GM23248 (cell line): ENCODE results near the gene MB21D2. TPM values are rescaled to one million over a fixed set of nuclear protein-coding genes. Genes with fewer than 3 reads are reported as not detected.

ENCODE experiments used
- DNase-seq: peaks from one replicate; pipeline ENCODE4 v3.0.0-alpha.2; 2015
- H2AFZ ChIP-seq: fragments of 200-600 bp; sonication (generic); 2 replicates; pipeline ENCODE4 v1.6.1; 2016; ENCODE audit warnings: antibody characterized with exemption
- H3F3A ChIP-seq: fragments of 200-600 bp; sonication (generic); 2 replicates; pipeline ENCODE4 v1.6.1; 2016; ENCODE audit warnings: mild to moderate bottlenecking, antibody characterized with exemption, mixed run types; ENCODE audit not compliant: insufficient read depth
- H3K27ac ChIP-seq: fragments of 200-600 bp; sonication (generic); 2 replicates; pipeline ENCODE4 v1.5.1; 2016; ENCODE audit warnings: mild to moderate bottlenecking
- H3K27me3 ChIP-seq: fragments of 200-600 bp; sonication (generic); replicated peaks from 2 replicates; pipeline ENCODE4 v1.6.1; 2016; ENCODE audit warnings: mild to moderate bottlenecking; ENCODE audit not compliant: insufficient read depth
- H3K36me3 ChIP-seq: fragments of 200-600 bp; sonication (generic); 2 replicates; pipeline ENCODE4 v1.6.1; 2016; ENCODE audit warnings: low read depth, mild to moderate bottlenecking
- H3K4me1 ChIP-seq: fragments of 200-600 bp; sonication (generic); 2 replicates; pipeline ENCODE4 v1.6.1; 2016; ENCODE audit warnings: mild to moderate bottlenecking; ENCODE audit not compliant: insufficient read depth
- H3K4me2 ChIP-seq: fragments of 200-600 bp; sonication (generic); one replicate; pipeline ENCODE4 v1.6.1; 2016; ENCODE audit warnings: mild to moderate bottlenecking; ENCODE audit not compliant: unreplicated experiment
- H3K4me3 ChIP-seq: fragments of 200-600 bp; sonication (generic); 2 replicates; pipeline ENCODE4 v1.5.1; 2016; ENCODE audit warnings: mild to moderate bottlenecking
- H3K79me2 ChIP-seq: fragments of 200-600 bp; sonication (generic); 2 replicates; pipeline ENCODE4 v1.6.1; 2016; ENCODE audit warnings: mild to moderate bottlenecking; ENCODE audit not compliant: insufficient read depth
- H3K9ac ChIP-seq: fragments of 200-600 bp; sonication (generic); 2 replicates; pipeline ENCODE4 v1.6.1; 2016; ENCODE audit warnings: mild to moderate bottlenecking
- H3K9me2 ChIP-seq: fragments of 200-600 bp; sonication (generic); 2 replicates; pipeline ENCODE4 v1.6.1; 2016; ENCODE audit warnings: mixed run types, mild to moderate bottlenecking, moderate library complexity; ENCODE audit not compliant: insufficient read depth
- H3K9me3 ChIP-seq: fragments of 200-600 bp; sonication (generic); one replicate; pipeline ENCODE4 v1.6.1; 2017; ENCODE audit warnings: low read depth
- H4K20me1 ChIP-seq: fragments of 200-600 bp; sonication (generic); 2 replicates; pipeline ENCODE4 v1.6.0; 2016; ENCODE audit not compliant: insufficient read depth
- EZH2 ChIP-seq: fragments of 200-600 bp; sonication (generic); IDR thresholded peaks from 2 replicates; pipeline ENCODE4 v1.6.1; 2018; ENCODE audit warnings: antibody characterized with exemption, mild to moderate bottlenecking; ENCODE audit not compliant: insufficient read depth, poor library complexity, severe bottlenecking
- EZH2phosphoT487 ChIP-seq: fragments of 200-600 bp; sonication (generic); IDR thresholded peaks from 2 replicates; pipeline ENCODE4 v1.6.1; 2018; ENCODE audit warnings: antibody characterized with exemption, moderate library complexity, mild to moderate bottlenecking, low read depth; ENCODE audit not compliant: insufficient read depth
- WGBS, 2 experiments: methylation state at CpG; one replicate each; pipeline ENCODE4 v1.1.6; 2015 to 2017; ENCODE audit warnings: low lambda C conversion rate in 2 of 2, low coverage in 1 of 2; ENCODE audit errors: missing lambda C conversion rate in 2 of 2; 5-methylcytosine and 5-hydroxymethylcytosine counted together
- in situ Hi-C: fragments of 300-500 bp; cut with MboI; formaldehyde crosslinking; loops from 2 replicates; pipeline ENCODE4 v1.15.0; 2020
- polyA plus RNA-seq: library from polyadenylated mRNA; unstranded; fragments of >200 nt; fragmentation: Nextera tagmentation; extraction: Ambion mirVana; gene quantifications from 2 replicates; pipeline ENCODE4 v1.2.1, GENCODE V29; 2016
- total RNA-seq: library from RNA; depleted of rRNA; stranded (reverse); fragments of >200 nt; shearing (Covaris generic); gene quantifications from 2 replicates; pipeline ENCODE4 v1.2.3, GENCODE V29; 2014

The MB21D2 gene
- total and polyA plus RNA-seq, 2 experiments from 2014 or later, result 10.9 to 26.4 TPM

- Histone ChIP-seq H3K27ac (no peak overlapping the region), H3K4me2 (no peak overlapping the region), H3K9ac (no peak overlapping the region), H3K9me2 (no peaks in the 10 kb centered on the region), H3K79me2 (no peaks in the 10 kb centered on the region), H3K27me3 (no peaks in the 10 kb centered on the region), H2AFZ (no peak overlapping the region), H3K4me1 (no peaks in the 10 kb centered on the region), H3K4me3 (no peak overlapping the region), H4K20me1 (no peaks in the 10 kb centered on the region), H3K36me3 (no peaks in the 10 kb centered on the region), H3F3A (no peaks in the 10 kb centered on the region), H3K9me3 (no peaks in the 10 kb centered on the region)
- in situ Hi-C loops, result no loop called here
- TF ChIP-seq EZH2, result no peak
- TF ChIP-seq EZH2phosphoT487, result no peak
- peak; percentile 57 for DNase-seq
- 17 to 19% methylated on average over 5 of the region's 5 CpGs for WGBS, 2 experiments
Measured at GRCh38 chr3:192772240-192772894, 145.3 kb downstream of the MB21D2 start.

- Histone ChIP-seq H3K4me1 (no peaks in the 10 kb centered on the region), H3K27me3 (no peaks in the 10 kb centered on the region), H3F3A (no peaks in the 10 kb centered on the region), H3K36me3 (no peaks in the 10 kb centered on the region), H3K4me3 (no peak overlapping the region), H3K27ac (no peak overlapping the region), H3K9me2 (no peaks in the 10 kb centered on the region), H3K9me3 (no peaks in the 10 kb centered on the region), H3K4me2 (no peak overlapping the region), H3K79me2 (no peaks in the 10 kb centered on the region), H4K20me1 (no peaks in the 10 kb centered on the region), H2AFZ (no peak overlapping the region), H3K9ac (no peak overlapping the region)
- WGBS, 2 experiments, result 34 to 38% methylated on average over 7 of the region's 7 CpGs
- in situ Hi-C loops, result no loop called here
- TF ChIP-seq EZH2 (no peak), EZH2phosphoT487 (no peak)
- DNase-seq, result no peak
Measured at GRCh38 chr3:192758654-192759053, 159.0 kb downstream of the MB21D2 start.

GRCh38 chr3:192751148-192751547, 166.5 kb downstream of the MB21D2 start:
- Histone ChIP-seq H2AFZ (no peak overlapping the region), H3K27ac (no peak overlapping the region), H3K4me2 (no peak overlapping the region), H3K27me3 (no peaks in the 10 kb centered on the region), H4K20me1 (no peaks in the 10 kb centered on the region), H3K36me3 (no peaks in the 10 kb centered on the region), H3K79me2 (no peaks in the 10 kb centered on the region), H3K9me2 (no peaks in the 10 kb centered on the region), H3K4me3 (no peak overlapping the region), H3K4me1 (no peaks in the 10 kb centered on the region), H3F3A (no peaks in the 10 kb centered on the region), H3K9me3 (no peaks in the 10 kb centered on the region), H3K9ac (no peak overlapping the region)
- 14 to 17% methylated on average over 2 of the region's 2 CpGs for WGBS, 2 experiments
- DNase-seq, result no peak
- TF ChIP-seq EZH2 (no peak), EZH2phosphoT487 (no peak)
- in situ Hi-C loops, result no loop called here

GRCh38 chr3:192750201-192750600, 167.5 kb downstream of the MB21D2 start:
- no peaks in the 10 kb centered on the region for H3K9me3 ChIP-seq
- no peaks in the 10 kb centered on the region for H3K36me3 ChIP-seq
- no peak overlapping the region for H3K4me3 ChIP-seq
- H3K27ac ChIP-seq, result no peak overlapping the region
- H3K4me2 ChIP-seq, result no peak overlapping the region
- no peak overlapping the region for H3K9ac ChIP-seq
- H3K4me1 ChIP-seq, result no peaks in the 10 kb centered on the region
- H3K9me2 ChIP-seq, result no peaks in the 10 kb centered on the region
- no peaks in the 10 kb centered on the region for H3K27me3 ChIP-seq
- no peaks in the 10 kb centered on the region for H4K20me1 ChIP-seq
- in situ Hi-C loops, result no loop called here
- TF ChIP-seq EZH2phosphoT487 (no peak), EZH2 (no peak)
- no peak overlapping the region for H2AFZ ChIP-seq
- no peak for DNase-seq
- no peaks in the 10 kb centered on the region for H3K79me2 ChIP-seq
- WGBS, 2 experiments, result 31 to 39% methylated on average over 5 of the region's 5 CpGs
- no peaks in the 10 kb centered on the region for H3F3A ChIP-seq
